HG03039 (cell line): ENCODE measurements around the gene WASHC4.

ENCODE experiments used
- ATAC-seq: cut with Tn5 transposase; IDR thresholded peaks from one replicate; pipeline ENCODE4 v1.9.1; 2021; ENCODE audit warnings: mild to moderate bottlenecking, moderate library complexity; ENCODE audit not compliant: unreplicated experiment

WASHC4 gene

GRCh38 chr12:105205322-105206048, 98.0 kb downstream of the WASHC4 start:
- ATAC-seq, result no peak

DNA sequence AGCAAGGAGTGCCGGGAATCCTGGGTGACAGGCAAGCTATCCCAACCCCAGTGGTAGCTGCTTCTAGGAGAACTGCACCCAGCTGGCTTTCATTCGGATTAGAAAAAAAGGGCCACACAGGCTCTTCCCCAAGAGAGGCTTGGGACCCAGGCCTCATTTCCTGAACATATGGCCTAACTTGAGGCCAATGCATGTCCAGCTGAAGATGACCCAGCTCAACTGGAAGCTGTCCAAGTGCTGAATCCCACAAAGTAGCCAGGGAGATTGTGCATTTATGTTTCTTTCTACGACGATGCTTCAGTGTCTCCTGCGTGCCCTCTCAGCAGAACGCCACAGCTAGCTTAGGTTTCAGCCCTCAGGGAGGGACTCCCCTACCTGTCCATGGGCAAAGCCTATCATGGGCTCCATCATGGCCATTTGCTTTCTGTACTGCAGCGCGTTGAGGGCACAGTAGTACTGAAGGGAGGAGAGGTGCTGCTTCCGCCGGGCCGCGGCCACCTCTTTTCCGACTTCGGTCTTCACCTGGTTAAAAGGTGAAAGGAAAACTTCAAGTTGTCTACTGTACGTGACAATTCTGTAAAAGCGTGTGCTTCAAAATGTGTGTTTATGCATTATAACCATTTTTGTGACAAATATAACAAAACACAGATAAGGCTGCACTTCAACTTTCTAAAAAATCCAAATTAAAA, 99.3 kb downstream of the WASHC4 start:
- ATAC-seq, result no peak

GRCh38 chr12:105209091-105209490, 101.6 kb downstream of the WASHC4 start:
- no peak for ATAC-seq

DNA sequence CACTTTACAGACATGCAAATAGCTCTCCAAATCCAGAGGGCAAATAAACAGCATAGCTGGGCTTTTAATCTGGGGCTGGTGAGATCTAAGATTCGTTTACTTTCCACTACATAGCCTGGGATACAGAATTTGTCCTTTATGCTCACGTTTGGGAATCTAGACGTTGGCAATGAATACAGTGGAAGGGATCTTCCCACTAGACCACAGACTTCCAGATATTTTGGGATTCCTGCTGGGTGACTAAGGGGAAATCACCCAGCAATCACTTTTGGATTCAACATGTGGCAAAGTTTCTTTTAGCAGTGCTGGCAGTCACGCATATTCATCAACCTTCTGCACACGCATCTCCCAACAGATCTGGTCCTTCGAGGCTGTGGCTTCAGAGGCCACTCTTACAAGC, 104.9 kb downstream of the WASHC4 start:
- ATAC-seq, result no peak

- ATAC-seq, result no peak
These were observed 106.6 kb downstream of the WASHC4 start for GRCh38 chr12:105214148-105214547.

DNA sequence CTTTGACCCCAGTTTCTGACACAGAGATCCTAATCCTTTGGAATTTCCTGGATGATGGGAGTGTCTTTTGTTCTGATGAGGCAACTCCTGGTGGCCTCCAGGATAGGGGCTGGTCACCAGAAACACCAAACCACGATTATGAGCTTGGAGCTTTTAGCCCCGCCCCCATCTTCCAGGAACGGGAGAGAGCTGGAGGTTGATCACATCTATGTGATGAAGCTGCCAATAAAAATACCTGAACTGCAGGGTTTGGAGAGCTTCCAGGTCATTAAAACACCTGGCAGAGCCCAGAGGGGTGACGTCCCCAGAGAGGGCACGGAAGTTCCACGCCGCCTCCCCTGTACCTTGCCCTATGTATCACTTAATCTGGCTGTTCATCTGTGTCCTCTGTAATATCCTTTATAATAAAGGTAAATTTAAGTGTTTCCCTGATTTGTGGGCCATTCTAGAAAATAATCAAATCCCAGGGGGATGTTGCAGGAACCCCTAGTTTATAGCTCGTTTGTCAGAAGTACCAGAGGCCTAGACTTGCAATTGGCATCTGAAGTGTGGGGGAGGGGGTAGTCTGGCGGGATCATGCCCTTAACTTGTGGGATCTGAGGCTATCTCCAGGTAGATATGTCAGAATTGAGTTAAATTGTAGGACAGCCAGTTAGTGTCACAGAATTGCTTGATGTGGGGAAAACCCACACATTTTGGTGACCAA, 107.3 kb downstream of the WASHC4 start:
- ATAC-seq, result no peak

DNA sequence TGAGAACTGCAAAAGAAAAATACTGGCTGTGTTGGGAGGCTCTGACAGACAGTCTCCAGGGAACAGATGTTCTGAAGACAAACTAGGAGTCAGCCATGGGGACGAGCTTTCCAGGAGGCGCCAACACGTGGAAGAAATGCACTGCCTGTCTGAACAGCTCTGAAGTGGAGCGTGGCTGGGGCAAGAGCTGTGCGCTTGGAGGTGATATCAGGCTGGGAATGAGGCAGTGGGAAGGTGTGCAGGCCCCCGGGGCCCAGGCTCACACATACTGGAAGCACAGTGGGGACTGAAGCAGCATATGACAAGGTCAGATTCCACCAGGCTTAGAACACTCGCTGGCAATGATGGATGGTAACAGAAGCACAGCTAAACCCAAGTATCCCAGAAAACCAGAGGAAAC, 110.9 kb downstream of the WASHC4 start:
- no peak for ATAC-seq
